K562 treated with DMSO at 1 percent for 48 hours (cell line): Measurements from ENCODE around the gene HMMR. TPM values are rescaled to one million over a fixed set of nuclear protein-coding genes. Genes with fewer than 3 reads are reported as not detected.

Experiments used
- total RNA-seq: library from RNA; unstranded; fragments of 300-600 nt; gene quantifications from 2 replicates; pipeline ENCODE4 v1.2.3, GENCODE V29; 2022; ENCODE audit warnings: low replicate concordance; ENCODE audit errors: extremely low read depth

The HMMR gene, protein sequence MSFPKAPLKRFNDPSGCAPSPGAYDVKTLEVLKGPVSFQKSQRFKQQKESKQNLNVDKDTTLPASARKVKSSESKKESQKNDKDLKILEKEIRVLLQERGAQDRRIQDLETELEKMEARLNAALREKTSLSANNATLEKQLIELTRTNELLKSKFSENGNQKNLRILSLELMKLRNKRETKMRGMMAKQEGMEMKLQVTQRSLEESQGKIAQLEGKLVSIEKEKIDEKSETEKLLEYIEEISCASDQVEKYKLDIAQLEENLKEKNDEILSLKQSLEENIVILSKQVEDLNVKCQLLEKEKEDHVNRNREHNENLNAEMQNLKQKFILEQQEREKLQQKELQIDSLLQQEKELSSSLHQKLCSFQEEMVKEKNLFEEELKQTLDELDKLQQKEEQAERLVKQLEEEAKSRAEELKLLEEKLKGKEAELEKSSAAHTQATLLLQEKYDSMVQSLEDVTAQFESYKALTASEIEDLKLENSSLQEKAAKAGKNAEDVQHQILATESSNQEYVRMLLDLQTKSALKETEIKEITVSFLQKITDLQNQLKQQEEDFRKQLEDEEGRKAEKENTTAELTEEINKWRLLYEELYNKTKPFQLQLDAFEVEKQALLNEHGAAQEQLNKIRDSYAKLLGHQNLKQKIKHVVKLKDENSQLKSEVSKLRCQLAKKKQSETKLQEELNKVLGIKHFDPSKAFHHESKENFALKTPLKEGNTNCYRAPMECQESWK
- total RNA-seq: not detected in 2 replicates

DNA sequence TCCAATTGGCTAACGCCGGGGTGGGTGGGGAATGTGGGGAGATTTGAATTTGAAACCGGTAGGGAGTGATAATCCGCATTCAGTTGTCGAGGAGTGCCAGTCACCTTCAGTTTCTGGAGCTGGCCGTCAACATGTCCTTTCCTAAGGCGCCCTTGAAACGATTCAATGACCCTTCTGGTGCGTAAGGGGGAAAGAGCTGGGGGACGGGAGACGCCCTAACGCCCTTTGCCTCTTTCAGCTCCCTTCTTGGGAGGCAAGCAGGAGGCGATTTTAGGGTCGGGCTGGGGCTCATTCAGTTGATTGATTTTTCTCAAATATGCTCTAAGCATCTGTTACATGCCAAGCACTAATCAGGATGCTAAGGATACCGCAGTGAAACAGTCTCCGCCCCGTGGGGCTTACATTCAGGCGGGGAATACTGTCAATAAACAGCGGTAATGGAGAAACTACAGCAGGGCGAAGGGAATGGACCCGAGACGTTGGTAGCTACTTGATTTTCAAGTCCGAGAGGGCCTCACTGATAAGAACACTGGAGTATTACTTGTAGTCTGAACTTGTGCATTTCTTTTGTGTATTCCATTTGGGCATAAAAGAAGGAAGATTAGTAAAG, at the start of gene HMMR:
Gene HMMR (plus strand): TSS at position 71 of the 610 bp plus-strand sequence. CDS start 61 bp downstream, at position 132.

DNA sequence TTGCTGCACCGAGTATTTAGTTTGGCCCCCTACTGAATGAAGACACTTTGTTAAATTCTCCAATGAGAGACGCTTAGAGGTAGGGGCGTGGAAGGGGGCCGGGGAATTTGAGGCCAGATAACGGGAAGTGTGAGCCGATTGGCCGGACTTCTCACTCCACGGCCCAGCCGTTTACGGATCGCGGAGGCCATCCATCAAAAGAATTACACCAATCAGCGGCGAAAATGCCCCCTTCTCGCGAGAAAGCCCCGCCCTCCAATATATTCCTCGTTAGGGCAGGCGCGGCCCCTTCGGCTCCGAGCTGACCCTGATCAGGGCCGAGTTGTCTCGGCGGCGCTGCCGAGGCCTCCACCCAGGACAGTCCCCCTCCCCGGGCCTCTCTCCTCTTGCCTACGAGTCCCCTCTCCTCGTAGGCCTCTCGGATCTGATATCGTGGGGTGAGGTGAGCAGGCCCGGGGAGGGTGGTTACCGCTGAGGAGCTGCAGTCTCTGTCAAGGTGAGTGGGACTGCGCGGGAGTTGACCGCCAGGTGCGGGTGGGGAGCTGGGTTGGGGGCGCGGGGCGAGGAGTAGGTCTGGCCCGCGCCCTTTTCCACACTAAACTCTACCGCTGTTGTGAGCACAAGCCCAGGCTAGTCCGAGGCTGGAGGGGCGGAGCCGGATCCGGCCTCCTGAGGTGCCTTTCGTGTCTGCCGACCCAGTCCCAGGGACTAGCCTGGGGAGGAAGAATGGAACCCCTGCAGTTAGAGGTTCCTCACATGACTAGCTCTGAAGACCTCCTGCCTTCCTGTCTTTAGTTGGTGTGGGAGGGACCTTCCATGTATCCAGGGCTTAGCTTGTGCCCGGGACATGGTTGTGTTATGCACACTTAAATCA, 22.9 kb upstream of the HMMR start, which contains the start of gene CCNG1:
Gene CCNG1 (plus strand): TSS at position 287 of the 874 bp plus-strand sequence. CDS start 1,662 bp downstream, outside the sequence.

DNA sequence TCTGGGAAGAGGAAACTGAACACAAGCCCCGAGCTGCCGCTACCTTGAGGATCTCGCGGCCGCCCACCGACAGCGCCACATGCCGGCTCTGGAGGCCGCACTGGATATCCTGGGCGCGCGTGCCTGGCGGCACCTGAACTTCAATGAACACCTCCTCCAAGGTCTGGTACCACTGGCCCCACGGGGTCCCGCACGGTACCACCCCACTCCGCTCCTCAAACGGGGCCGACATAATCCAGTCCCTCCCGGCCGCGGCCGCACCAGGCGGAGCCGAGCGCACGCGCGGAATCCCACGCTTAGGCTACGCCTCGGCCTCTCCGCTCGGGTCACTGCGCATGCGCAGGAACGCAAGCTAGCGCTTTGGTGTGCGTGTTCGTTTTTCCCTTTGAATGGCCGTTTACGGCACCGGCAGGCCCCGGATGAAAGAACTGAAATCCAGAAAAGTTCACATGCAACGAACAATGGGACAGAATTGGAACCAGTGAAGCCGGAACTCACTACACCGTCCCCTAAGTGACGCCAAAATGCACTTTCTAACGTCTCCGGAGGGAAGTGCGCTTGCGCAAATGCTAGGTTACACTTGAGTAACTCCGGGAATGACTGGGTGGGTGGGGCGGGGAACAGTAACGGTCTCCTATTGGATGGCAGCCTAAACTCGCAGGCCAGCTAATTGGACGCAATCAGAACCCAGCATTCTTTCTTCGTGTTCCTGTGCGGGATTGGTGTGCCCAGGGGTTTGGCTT, 442 bp upstream of the HMMR start, which contains the start of gene NUDCD2:
Gene NUDCD2 (minus strand): TSS at position 284 of the 743 bp plus-strand sequence. CDS start 52 bp downstream, at position 232.

DNA sequence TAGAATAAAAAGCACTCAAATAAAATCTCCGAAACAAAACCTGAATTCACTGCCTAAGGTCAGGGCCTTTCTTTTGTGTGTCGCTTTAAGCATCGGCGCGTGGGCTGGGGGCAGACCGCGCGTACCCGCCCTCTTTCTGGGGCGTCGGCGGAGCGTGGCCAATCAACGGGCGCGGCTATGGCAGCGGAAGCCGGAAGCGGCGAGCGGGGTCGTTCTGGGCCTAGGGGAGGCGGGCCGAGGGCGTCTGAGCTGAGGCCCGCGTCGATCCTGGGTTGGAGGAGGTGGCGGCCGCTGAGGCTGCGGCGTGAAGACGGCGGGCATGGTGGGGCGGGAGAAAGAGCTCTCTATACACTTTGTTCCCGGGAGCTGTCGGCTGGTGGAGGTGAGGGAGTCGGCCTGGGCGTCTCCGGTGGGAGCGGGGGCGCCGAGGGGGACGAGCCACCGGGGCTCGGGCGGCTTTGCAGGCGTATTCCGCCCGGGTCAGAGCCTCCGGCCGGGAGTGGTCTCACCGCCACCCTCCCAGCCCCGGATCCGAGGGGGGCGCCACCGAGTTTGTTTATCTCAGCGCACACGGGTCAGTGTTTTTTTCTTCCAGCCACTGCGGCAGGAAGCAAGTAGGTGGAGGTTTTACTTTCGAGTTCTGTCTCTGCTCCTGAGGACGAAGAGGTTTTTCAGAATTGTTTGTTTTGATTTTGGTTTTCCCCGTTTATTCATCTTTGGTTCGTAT, 45.1 kb downstream of the HMMR start, which contains the start of gene MAT2B:
Gene MAT2B (plus strand): TSS at position 252 of the 727 bp plus-strand sequence. CDS start 68 bp downstream, at position 320.

Other genes with a start within 250 kb of the HMMR start
- gene CCNG1, start 23.0 kb upstream of the HMMR start, total RNA-seq: not detected in 2 replicates
- gene NUDCD2, start 530 bp upstream of the HMMR start, total RNA-seq: not detected in 2 replicates
- not detected in 2 replicates for gene MAT2B, start 45.0 kb downstream of the HMMR start, total RNA-seq